ENCODE results near the gene CACNA1F. TPM values are rescaled to one million over a fixed set of nuclear protein-coding genes. Genes with fewer than 3 reads are reported as not detected.

The CACNA1F gene
- total RNA-seq, 2 experiments from 2014 or later = 0.50 to 0.93 TPM

DNA sequence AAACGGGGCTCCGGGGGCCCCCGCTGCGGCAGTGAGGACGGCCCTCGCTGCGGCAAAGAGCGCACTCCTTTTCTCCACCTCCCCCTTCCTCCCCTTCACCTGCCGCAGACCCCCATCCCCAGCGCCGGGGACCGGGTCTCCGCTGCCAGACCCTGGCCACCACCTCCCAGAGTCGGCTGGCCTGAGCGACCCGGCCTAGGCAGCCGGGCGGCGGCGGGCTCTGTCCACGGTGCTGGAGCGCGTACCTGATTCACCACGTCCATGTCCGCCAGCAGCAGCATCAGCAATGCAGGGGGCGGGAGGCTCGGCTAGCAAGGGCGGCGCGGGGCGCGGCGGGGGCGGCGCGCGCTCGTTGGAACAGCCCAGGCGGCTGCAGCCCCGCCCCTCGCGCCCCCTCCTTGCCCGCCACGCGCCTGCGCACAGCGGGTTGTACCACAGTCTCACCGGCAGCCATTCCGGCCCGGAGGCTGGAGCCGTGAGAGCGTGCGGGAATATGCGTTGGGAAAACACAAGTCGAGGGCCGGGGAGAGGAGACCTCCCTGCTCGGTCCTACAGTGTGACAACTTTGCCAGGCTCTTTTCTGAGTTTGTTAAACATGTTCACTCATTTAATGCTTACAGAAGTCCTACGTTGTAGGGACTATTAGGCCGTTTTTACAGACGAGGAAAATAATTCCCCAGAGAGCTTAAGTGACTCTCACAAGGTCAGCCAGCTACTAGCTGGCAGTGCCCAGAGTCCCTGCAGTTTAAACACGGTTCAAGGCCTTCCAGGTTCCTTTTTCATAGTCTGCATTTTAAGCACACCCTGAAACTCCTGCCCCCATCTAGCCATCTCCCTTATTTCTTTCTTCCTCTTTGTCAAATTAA is 33.0 kb downstream of the CACNA1F start, which contains the start of gene SYP:
Gene SYP (minus strand): TSS at position 288 of the 866 bp plus-strand sequence. CDS start 7 bp downstream, at position 281.
- H3K27me3 Mint-ChIP-seq = peaks cover 10% of the 10 kb centered on the region
- ChIA-PET POLR2A (interaction anchor here (0.8 kb wide), 1 partner anchor 120 kb away, joined by 3 read pairs; no protein-coding TSS in a partner anchor), CTCF (interaction anchor here (0.7 kb wide), 1 partner anchor 92 kb away, joined by 3 read pairs; no protein-coding TSS in a partner anchor)
- no peaks in the 10 kb centered on the region for H3K9me3 Mint-ChIP-seq
- peaks cover 20% of the 10 kb centered on the region for H3K4me1 Mint-ChIP-seq
- no peaks in the 10 kb centered on the region for H3K36me3 Mint-ChIP-seq (ENCODE audit: low read depth)
- no peak within 1 kb of the TSS for H3K27ac Mint-ChIP-seq
- peak within 1 kb of the TSS; percentile 34 for H3K4me3 Mint-ChIP-seq
- peak; percentile 88 for DNase-seq

DNA sequence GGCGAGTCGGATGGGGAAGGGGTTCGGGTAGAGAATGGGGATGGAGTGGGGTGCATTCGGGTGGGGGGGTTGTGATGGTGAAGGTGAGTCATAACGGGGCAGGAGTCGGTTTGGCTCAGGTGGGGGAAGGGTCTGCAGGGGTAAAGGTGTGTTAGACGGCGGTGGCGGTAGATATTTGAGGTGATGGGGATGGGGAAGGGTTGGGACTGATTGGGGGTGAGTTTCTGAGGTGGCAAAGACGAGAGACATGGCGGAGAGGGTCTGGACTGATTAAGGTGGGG is 33.9 kb downstream of the CACNA1F start:
- Mint-ChIP-seq H3K4me1 (peaks cover 20% of the 10 kb centered on the region), H3K4me3 (peak overlapping the region; percentile 34), H3K27ac (no peak overlapping the region), H3K9me3 (no peaks in the 10 kb centered on the region), H3K27me3 (peaks cover 10% of the 10 kb centered on the region), H3K36me3 (ENCODE audit: low read depth) (no peaks in the 10 kb centered on the region)
- CTCF ChIA-PET = no interaction called here
- POLR2A ChIA-PET = no interaction called here
- no peak for DNase-seq

DNA sequence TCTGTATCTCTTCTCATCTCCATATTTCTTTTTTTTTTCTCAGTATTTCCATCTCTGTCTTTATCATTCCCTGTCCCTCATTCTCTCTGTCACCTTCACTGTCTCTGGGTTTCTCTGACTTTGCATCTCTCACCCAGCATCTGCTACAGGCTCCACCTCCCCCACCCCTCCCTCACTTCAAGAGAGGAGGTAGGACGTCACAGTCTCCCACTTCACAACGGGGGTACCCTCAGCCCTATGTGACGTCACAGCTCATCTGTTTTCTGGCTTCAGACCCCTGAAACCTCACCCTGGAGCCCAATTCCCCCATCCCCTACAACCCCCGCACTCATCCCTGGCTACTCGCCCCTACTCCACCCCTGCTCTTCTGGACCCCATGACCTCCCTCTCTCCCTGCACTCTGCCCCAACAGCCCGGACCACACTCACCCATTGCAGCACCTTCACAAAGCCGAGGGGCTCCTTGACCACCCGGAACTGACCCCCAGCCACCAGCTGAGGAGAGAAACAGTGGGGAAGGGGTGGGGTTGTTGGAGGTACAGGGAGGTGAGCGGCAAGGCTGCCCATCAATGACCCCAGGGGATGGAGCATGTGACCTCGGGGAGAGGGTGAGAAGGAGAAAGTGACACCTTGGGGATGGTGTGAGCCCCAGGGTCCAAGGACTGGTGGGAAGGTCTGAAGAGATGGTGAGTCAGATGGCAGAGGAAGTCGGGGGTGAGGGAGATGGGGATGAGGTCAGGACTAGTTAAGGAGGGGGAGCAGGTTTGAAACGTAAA is 34.4 kb downstream of the CACNA1F start:
- Mint-ChIP-seq H3K36me3 (ENCODE audit: low read depth) (no peaks in the 10 kb centered on the region), H3K27ac (no peak overlapping the region), H3K27me3 (peaks cover 8% of the 10 kb centered on the region), H3K4me1 (peaks cover 24% of the 10 kb centered on the region), H3K4me3 (peak overlapping the region; percentile 34), H3K9me3 (no peaks in the 10 kb centered on the region)
- DNase-seq = no peak
- ChIA-PET CTCF (no interaction called here), POLR2A (no interaction called here)

DNA sequence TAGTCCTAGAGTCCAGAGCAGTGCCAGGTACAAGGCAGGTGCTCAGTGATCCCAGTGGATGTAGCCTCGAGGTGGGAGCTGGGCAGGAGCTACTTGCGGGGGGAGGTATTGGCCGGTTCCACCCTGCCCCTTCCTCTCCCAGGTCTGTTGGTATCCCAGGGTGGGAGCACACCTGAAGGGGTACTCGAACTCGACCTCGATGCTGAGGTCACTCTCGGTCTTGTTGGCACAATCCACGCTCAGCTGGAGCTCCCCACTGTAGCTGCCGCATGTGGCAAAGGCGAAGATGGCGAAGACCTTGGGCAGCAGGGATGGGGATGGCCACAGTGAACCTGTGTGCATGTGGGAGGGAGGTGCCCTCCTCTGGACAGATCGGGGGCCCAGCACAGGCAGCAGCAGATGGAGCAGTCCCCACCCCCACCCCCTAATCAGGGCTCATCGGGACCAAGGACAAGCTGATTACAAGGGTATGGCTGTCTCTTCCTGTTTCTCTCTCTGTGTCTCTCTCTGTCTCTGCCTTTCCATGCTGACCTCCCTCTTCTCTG is 35.5 kb downstream of the CACNA1F start:
- no peak overlapping the region for H3K27ac Mint-ChIP-seq

DNA sequence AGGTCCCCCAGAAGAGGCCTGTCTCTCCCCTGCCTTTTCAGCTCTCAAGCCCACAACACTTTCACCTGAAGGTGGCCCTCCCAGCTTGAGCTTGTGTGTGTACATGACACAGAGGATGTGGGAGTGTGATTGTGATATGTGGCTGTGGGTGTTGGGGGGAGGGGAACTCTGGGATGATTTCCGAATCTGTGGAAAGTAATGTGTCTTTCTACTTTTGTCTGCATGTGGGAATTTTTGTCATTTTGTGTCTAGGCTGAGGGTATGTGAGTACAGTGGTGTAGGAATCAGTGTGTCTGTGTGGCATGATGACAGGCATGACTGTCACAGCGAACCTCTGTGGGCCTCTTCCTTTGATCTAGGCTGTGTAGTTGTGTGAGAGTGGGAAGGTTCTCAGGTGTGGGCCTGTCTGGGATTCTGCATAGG is 39.6 kb downstream of the CACNA1F start:
- peak; percentile 25 for DNase-seq
- Mint-ChIP-seq H3K4me3 (no peak overlapping the region), H3K27me3 (peaks cover 5% of the 10 kb centered on the region), H3K9me3 (no peaks in the 10 kb centered on the region), H3K27ac (peak overlapping the region; percentile 63), H3K36me3 (ENCODE audit: low read depth) (peaks cover 2% of the 10 kb centered on the region), H3K4me1 (peaks cover 41% of the 10 kb centered on the region)
- CTCF ChIA-PET = interaction anchor here (1.6 to 2.1 kb wide), 13 partner anchors 21 to 563 kb away, joined by 4 to 20 read pairs (median 6); partner anchors contain the start of genes CCDC22, FOXP3 and PPP1R3F
- POLR2A ChIA-PET = interaction anchor here (1.1 to 5.0 kb wide), 4 partner anchors 27 to 79 kb away, joined by 3 to 30 read pairs (median 4); no protein-coding TSS in a partner anchor

More for the DNA sequence above, 35.5 kb downstream of the CACNA1F start:
- CTCF ChIA-PET = no interaction called here
- no peaks in the 10 kb centered on the region for H3K9me3 Mint-ChIP-seq
- no peaks in the 10 kb centered on the region for H3K36me3 Mint-ChIP-seq (ENCODE audit: low read depth)
- peaks cover 35% of the 10 kb centered on the region for H3K4me1 Mint-ChIP-seq
- H3K4me3 Mint-ChIP-seq = no peak overlapping the region
- DNase-seq = no peak
- POLR2A ChIA-PET = no interaction called here
- peaks cover 7% of the 10 kb centered on the region for H3K27me3 Mint-ChIP-seq

DNA sequence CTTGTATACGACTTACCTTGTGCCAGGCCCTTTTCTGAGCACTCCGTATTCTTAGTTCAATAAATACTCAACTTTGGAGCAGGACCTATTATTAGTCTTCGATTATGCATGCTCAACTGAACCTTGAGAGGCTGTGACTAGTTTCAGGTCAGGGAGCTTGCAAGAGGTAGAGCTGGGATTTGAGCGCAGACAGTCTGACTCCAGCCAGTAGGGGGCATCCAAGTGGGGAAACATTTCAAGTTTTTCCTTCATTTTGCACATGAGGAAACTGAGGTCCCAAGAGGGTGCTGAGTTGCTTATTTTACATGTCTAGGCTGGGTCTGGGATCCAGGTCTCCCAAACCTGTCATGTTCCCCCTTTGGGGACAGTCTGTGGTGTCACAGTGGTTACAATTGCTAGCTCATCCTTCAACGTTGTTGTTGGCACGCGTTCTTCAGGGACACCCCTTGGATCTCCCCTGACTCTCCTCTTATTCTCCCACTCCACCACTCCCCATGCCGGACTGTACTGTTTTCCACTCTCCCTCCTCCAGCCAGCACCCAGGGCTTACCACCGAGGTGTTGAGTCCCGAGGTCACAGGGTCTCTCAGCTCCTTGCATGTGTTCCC is 40.3 kb downstream of the CACNA1F start:
- DNase-seq = peak; percentile 37
- CTCF ChIA-PET = interaction anchor here (0.7 to 2.1 kb wide), 20 partner anchors 9 to 729 kb away, joined by 3 to 20 read pairs (median 6); partner anchors contain the start of genes CCDC22, CLCN5, FOXP3 and PPP1R3F
- H3K27me3 Mint-ChIP-seq = no peaks in the 10 kb centered on the region
- POLR2A ChIA-PET = interaction anchor here (0.9 to 5.0 kb wide), 8 partner anchors 26 to 562 kb away, joined by 3 to 30 read pairs (median 3); no protein-coding TSS in a partner anchor
- no peaks in the 10 kb centered on the region for H3K9me3 Mint-ChIP-seq
- peaks cover 39% of the 10 kb centered on the region for H3K4me1 Mint-ChIP-seq
- H3K27ac Mint-ChIP-seq = peak overlapping the region; percentile 63
- peaks cover 2% of the 10 kb centered on the region for H3K36me3 Mint-ChIP-seq (ENCODE audit: low read depth)
- peak overlapping the region; percentile 49 for H3K4me3 Mint-ChIP-seq

DNA sequence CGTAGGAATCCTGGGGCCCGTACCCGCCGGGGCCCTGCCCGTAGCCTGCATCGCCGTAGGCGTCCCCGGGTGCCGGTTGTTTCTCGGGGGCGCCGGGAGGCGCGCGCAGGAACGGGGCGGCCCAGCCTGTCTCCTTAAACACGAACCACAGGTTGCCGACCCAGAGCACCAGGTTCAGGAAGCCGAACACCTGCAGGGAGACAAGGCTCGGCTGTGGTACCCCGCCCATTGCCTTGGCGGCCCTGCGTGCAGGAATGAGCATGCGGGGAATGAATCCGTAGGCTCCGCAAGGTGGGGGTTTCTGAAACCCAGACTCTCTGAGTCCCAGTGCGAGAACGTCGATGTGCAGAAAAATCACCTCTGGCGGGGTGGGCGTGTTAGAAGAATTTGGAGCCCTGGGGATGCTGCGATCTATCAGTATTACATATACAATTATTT is 41.5 kb downstream of the CACNA1F start:
- Mint-ChIP-seq H3K27me3 (no peaks in the 10 kb centered on the region), H3K36me3 (ENCODE audit: low read depth) (peaks cover 2% of the 10 kb centered on the region), H3K4me1 (peaks cover 42% of the 10 kb centered on the region), H3K4me3 (peak overlapping the region; percentile 94), H3K27ac (peak overlapping the region; percentile 87), H3K9me3 (no peaks in the 10 kb centered on the region)
- ChIA-PET POLR2A (interaction anchor here (2.0 to 5.0 kb wide), 3 partner anchors 20 to 77 kb away, joined by 6 to 30 read pairs (median 11); partner anchors contain the start of gene PLP2), CTCF (interaction anchor here (1.0 to 2.4 kb wide), 11 partner anchors 23 to 685 kb away, joined by 3 to 20 read pairs (median 6); partner anchors contain the start of gene TFE3)
- no peak for DNase-seq

DNA sequence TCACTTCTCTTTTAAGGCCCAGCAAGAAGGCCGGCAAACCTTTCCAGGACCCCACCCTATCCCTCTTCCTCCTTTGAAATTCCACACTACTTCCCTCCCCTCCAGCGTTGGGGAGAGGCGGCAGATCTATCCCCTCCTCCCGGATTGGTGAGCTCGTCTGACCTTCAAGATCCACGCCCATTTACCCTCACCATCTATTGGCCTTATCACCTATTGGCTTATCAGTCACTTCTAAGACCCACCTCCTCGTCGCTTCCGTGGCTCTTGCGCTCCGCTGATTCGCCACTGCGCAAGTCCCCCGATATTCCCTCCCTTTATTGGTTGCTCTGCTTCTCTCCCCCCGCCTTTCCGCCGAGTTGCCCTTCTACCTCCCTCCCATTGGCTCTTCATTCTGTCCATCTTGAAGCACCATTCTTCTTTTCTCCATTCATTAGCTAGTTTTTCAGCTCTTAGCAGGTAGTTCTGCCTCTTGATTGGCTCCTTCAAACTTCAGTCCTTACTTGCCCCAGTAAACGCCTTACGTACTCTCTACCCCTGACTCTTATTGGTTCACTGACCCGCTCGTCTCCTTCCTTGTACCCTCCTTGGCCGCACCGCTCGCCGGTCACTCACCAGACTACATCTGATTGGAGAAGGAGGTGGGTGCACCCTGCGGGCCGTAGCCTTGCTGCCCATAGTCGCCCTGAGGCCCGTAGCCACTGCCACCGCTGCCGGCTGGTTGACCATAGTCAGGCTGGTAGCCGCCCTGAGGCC is 42.1 kb downstream of the CACNA1F start:
- Mint-ChIP-seq H3K4me1 (peaks cover 45% of the 10 kb centered on the region), H3K4me3 (peak overlapping the region; percentile 94), H3K27me3 (no peaks in the 10 kb centered on the region), H3K27ac (peak overlapping the region; percentile 87), H3K36me3 (ENCODE audit: low read depth) (peaks cover 2% of the 10 kb centered on the region), H3K9me3 (no peaks in the 10 kb centered on the region)
- ChIA-PET POLR2A (interaction anchor here (0.8 to 5.0 kb wide), 6 partner anchors 19 to 617 kb away, joined by 3 to 30 read pairs (median 6); partner anchors contain the start of genes PLP2 and RBM3), CTCF (interaction anchor here (0.6 to 2.4 kb wide), 13 partner anchors 19 to 728 kb away, joined by 3 to 14 read pairs (median 4); partner anchors contain the start of genes PLP2 and TFE3)
- peak; percentile 89 for DNase-seq

DNA sequence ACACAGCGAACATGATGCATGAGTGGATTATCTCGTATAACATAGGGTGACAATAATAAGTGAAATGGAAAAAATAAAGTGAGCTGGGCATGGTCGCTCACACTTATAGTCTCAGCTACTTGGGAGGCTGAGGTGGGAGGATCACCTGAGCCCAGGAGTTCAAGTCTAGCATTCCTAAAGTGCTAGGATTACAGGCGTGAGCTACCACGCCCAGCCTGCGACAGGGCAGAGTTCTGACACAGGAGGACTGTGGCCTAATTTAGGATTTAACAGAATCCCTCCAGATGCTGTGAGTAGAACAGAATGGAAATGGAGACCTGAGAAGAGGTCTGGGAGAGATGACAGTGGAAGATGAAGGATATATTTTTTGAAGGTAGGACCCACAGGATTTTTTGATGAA is 43.5 kb downstream of the CACNA1F start:
- Mint-ChIP-seq H3K27ac (peak overlapping the region; percentile 52), H3K27me3 (no peaks in the 10 kb centered on the region), H3K4me1 (peaks cover 52% of the 10 kb centered on the region), H3K9me3 (no peaks in the 10 kb centered on the region), H3K36me3 (ENCODE audit: low read depth) (peaks cover 2% of the 10 kb centered on the region), H3K4me3 (peak overlapping the region; percentile 94)
- DNase-seq = no peak
- ChIA-PET CTCF (interaction anchor here (1.0 to 2.4 kb wide), 4 partner anchors 14 to 729 kb away, joined by 3 to 14 read pairs (median 8); no protein-coding TSS in a partner anchor), POLR2A (interaction anchor here (2.0 to 5.0 kb wide), 4 partner anchors 18 to 84 kb away, joined by 6 to 30 read pairs (median 9); partner anchors contain the start of gene PLP2)

DNA sequence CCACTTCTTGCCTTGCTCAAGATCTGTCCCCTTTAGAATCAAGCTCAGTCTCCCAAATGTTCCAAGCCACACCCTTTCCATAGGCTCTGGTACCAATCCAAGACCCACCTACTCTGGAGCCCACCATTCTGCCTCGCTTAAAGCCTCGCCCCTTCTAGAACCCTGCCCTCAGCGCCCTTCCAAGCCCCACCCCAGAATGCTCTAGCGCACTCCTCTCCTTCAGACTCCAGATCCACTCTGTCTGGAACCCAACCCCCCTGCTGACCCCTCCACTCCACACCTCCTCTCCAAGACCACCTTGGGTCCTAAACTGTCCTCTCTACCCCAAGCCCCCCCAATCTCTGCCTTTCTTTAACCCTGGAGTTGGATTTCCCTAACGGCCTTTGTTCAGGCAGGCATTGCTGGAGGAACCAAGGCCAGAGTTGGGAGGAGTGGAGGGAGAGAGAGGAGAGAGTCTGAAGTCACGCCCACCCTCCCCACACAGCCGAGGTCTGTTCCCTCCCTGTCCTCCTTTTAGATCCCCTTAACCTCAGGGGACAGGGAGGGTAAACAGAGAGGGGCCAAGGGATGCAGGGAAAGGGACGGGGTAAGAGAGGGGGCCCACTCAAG is 44.6 kb downstream of the CACNA1F start:
- no peaks in the 10 kb centered on the region for H3K27me3 Mint-ChIP-seq
- H3K9me3 Mint-ChIP-seq = no peaks in the 10 kb centered on the region
- no peak for DNase-seq
- ChIA-PET POLR2A (no interaction called here), CTCF (no interaction called here)
- no peak overlapping the region for H3K4me3 Mint-ChIP-seq
- peaks cover 7% of the 10 kb centered on the region for H3K36me3 Mint-ChIP-seq (ENCODE audit: low read depth)
- peaks cover 52% of the 10 kb centered on the region for H3K4me1 Mint-ChIP-seq
- no peak overlapping the region for H3K27ac Mint-ChIP-seq

DNA sequence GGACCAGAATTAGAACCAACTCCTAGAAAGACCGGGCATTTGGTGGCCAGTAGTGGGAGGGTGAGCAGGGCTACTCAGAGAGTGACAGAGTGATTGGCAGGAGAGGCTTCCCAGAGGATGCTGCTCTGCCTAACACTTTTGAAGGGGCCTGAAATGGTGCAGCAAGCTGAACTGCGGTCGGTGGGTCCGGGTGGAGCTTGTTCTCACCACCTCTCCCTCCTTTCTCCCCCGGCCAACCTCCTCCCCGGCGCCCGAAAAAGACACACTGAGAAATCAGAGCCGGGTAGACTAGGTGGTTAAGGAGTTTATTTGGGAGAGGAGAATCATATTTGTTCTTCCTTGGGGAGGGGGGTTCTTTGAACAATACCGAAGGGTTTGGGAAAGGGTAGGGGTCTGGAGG is 45.6 kb downstream of the CACNA1F start:
- CTCF ChIA-PET = no interaction called here
- POLR2A ChIA-PET = interaction anchor here (2.0 kb wide), 1 partner anchor 16 kb away, joined by 5 read pairs; the partner anchor contains the start of gene PLP2
- no peaks in the 10 kb centered on the region for H3K27me3 Mint-ChIP-seq
- H3K9me3 Mint-ChIP-seq = no peaks in the 10 kb centered on the region
- peaks cover 8% of the 10 kb centered on the region for H3K36me3 Mint-ChIP-seq (ENCODE audit: low read depth)
- DNase-seq = no peak
- H3K4me3 Mint-ChIP-seq = no peak overlapping the region
- H3K4me1 Mint-ChIP-seq = peaks cover 42% of the 10 kb centered on the region
- H3K27ac Mint-ChIP-seq = no peak overlapping the region

Data from activated CD4-positive, alpha-beta memory T cell treated with anti-CD3 and anti-CD28 coated beads, Interleukin-2, amount 10 ng/mL, durations not matched to agents 7 days and 5 days (primary cell).